ENCODE results near the gene RPL22. TPM values are rescaled to one million over a fixed set of nuclear protein-coding genes. Genes with fewer than 3 reads are reported as not detected.

The RPL22 gene
- total and polyA plus RNA-seq, 4 donors, result 186 to 985 (median 248) TPM

DNA sequence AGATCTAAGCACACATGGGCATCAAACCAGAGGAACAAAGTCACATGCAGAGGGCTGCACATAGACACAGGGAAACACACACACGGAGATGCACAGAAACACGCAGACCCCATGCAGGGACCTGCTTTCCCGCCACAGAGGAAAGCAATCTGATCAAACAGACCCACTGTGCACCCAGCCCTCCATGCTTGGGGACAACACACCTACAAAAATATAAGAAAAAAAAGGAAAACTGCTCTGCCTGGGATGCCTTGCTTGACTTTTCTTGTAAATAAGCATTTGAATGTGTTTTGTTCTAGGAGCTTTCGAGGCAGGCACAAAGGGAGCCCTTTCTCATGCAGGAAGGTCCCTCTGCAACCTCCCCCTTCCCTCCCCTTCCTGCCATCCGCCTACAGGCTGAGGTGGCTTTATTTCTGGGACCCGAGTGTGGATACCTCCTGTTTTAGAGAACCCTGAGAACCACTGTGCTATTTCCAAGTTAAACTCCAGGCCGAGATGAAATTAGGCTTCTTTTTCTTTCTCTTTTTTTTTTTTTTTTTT lies 39.9 kb upstream of the RPL22 start:
- H3K4me1 ChIP-seq (ENCODE audit: control insufficient read depth in 5 of 5, insufficient read depth in 5 of 5, low read length in 5 of 5), result peaks cover 2 to 21% (median 6%) of the 10 kb centered on the region in 5 donors
- TF ChIP-seq, protein P1, sequence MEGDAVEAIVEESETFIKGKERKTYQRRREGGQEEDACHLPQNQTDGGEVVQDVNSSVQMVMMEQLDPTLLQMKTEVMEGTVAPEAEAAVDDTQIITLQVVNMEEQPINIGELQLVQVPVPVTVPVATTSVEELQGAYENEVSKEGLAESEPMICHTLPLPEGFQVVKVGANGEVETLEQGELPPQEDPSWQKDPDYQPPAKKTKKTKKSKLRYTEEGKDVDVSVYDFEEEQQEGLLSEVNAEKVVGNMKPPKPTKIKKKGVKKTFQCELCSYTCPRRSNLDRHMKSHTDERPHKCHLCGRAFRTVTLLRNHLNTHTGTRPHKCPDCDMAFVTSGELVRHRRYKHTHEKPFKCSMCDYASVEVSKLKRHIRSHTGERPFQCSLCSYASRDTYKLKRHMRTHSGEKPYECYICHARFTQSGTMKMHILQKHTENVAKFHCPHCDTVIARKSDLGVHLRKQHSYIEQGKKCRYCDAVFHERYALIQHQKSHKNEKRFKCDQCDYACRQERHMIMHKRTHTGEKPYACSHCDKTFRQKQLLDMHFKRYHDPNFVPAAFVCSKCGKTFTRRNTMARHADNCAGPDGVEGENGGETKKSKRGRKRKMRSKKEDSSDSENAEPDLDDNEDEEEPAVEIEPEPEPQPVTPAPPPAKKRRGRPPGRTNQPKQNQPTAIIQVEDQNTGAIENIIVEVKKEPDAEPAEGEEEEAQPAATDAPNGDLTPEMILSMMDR (IDR thresholded peaks at IDR 0.05; ENCODE audit: control extremely low read depth, extremely low read depth), result no peak
- H3K36me3 ChIP-seq (ENCODE audit: control insufficient read depth in 4 of 4, insufficient read depth in 4 of 4, low read length in 4 of 4), result no peaks in the 10 kb centered on the region
- H3K9ac ChIP-seq (ENCODE audit: insufficient read depth in 1 of 2, low read length in 2 of 2), result no peak overlapping the region
- peaks cover 13 to 46% (median 38%) of the 10 kb centered on the region in 3 donors for H3K27me3 ChIP-seq (ENCODE audit: control insufficient read depth in 3 of 3, insufficient read depth in 3 of 3, low read length in 2 of 3)
- no peak overlapping the region for H3K4me3 ChIP-seq
- no peak overlapping the region for H3K27ac ChIP-seq (ENCODE audit: low read depth in 1 of 2, low read length in 1 of 2)
- 24 to 28% methylated on average over 7 of the region's 7 CpGs for WGBS, 2 donors
- no peak for ATAC-seq (ENCODE audit: insufficient read depth, low FRiP score)
- peaks cover 0 to 2% (median 0%) of the 10 kb centered on the region in 4 donors for H3K9me3 ChIP-seq (ENCODE audit: control insufficient read depth in 4 of 4, insufficient read depth in 3 of 4, low read length in 3 of 4)
- no peak for DNase-seq

DNA sequence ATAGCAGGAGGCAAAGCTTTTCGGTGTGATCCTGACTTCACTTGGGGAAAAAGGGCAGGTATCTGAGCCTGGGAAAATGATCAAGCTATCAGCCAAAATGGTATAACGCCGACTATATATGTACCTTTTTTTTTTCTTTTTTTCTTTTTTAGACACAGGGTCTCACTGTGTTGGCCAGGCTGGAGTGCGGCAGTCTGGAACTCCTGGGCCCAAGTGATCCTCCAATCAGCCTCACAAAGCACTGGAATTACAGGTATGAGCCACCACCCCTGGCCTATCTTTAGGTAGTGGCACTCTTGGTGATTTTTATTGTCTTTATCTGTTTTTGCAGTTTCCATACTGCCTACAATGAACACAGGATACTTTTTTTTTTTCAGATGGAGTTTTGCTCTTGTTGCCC lies 37.7 kb upstream of the RPL22 start:
- WGBS, 2 donors, result 95 to 99% methylated on average over 4 of the region's 4 CpGs
- peaks cover 0 to 2% (median 0%) of the 10 kb centered on the region in 4 donors for H3K9me3 ChIP-seq (ENCODE audit: control insufficient read depth in 4 of 4, insufficient read depth in 3 of 4, low read length in 3 of 4)
- H3K9ac ChIP-seq (ENCODE audit: insufficient read depth in 1 of 2, low read length in 2 of 2), result no peak overlapping the region

DNA sequence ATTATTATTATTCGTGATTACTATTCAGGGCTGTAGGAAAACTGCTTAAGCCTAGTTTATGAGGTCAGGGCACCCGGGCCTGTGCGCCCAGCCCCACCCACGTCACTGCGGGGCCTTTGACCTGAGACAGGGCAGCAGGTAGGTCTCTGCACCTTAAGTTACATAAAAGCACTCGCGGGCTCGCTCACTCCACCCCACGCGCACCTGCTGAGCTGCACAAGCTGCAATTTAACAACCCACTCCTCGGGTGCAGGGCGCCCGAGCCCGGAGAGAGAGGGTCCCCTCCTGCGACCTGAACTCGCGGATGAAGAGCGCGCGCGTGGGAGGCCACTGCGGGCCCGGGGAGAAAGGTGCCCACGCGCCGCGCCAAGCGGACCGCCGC lies 35.9 kb upstream of the RPL22 start:
- H3K36me3 ChIP-seq (ENCODE audit: control insufficient read depth in 4 of 4, insufficient read depth in 4 of 4, low read length in 4 of 4), result peaks cover 4 to 16% (median 12%) of the 10 kb centered on the region in 4 donors
- H3K4me1 ChIP-seq (ENCODE audit: control insufficient read depth in 5 of 5, insufficient read depth in 5 of 5, low read length in 5 of 5), result peaks cover 0 to 13% (median 6%) of the 10 kb centered on the region in 5 donors
- peak overlapping the region; percentile 28 to 50 for H3K9ac ChIP-seq (ENCODE audit: insufficient read depth in 1 of 2, low read length in 2 of 2)
- 0 to 1% methylated on average over 28 to 30 of the region's 30 CpGs for WGBS, 2 donors
- H3K27me3 ChIP-seq (ENCODE audit: control insufficient read depth in 3 of 3, insufficient read depth in 3 of 3, low read length in 2 of 3), result peaks cover 2 to 16% (median 7%) of the 10 kb centered on the region in 3 donors
- H3K4me3 ChIP-seq, result peak overlapping the region; percentile 94
- TF ChIP-seq, protein P1 (IDR thresholded peaks at IDR 0.05; ENCODE audit: control extremely low read depth, extremely low read depth), result no peak
- ATAC-seq (ENCODE audit: insufficient read depth, low FRiP score), result no peak
- H3K9me3 ChIP-seq (ENCODE audit: control insufficient read depth in 4 of 4, insufficient read depth in 3 of 4, low read length in 3 of 4), result peaks cover 0 to 2% (median 0%) of the 10 kb centered on the region in 4 donors
- no peak for DNase-seq
- H3K27ac ChIP-seq (ENCODE audit: low read depth in 1 of 2, low read length in 1 of 2), result peak overlapping the region in 1 of 2 donors; percentile 86

More for the DNA sequence above, 37.7 kb upstream of the RPL22 start:
- ATAC-seq (ENCODE audit: insufficient read depth, low FRiP score) (no peak), DNase-seq (no peak)
- Histone ChIP-seq H3K36me3 (ENCODE audit: control insufficient read depth in 4 of 4, insufficient read depth in 4 of 4, low read length in 4 of 4) (peaks cover 3 to 8% (median 7%) of the 10 kb centered on the region in 4 donors), H3K27ac (ENCODE audit: low read depth in 1 of 2, low read length in 1 of 2) (no peak overlapping the region), H3K27me3 (ENCODE audit: control insufficient read depth in 3 of 3, insufficient read depth in 3 of 3, low read length in 2 of 3) (peaks cover 11 to 31% (median 22%) of the 10 kb centered on the region in 3 donors), H3K4me3 (no peak overlapping the region), H3K4me1 (ENCODE audit: control insufficient read depth in 5 of 5, insufficient read depth in 5 of 5, low read length in 5 of 5) (peaks cover 2 to 21% (median 6%) of the 10 kb centered on the region in 5 donors)
- TF ChIP-seq, protein P1 (IDR thresholded peaks at IDR 0.05; ENCODE audit: control extremely low read depth, extremely low read depth), result no peak
